NCI-H774 (cell line): Measurements from ENCODE around the gene SLC6A6.

Experiments used
- DNase-seq: peaks from one replicate; lab custom pipeline; 2025; lab: John Stamatoyannopoulos, UW

Gene SLC6A6

GRCh38 chr3:14454639-14455310 is 52.4 kb downstream of the SLC6A6 start:
- no peak for DNase-seq

- no peak for DNase-seq
These were observed 53.3 kb downstream of the SLC6A6 start for GRCh38 chr3:14455571-14456317.

- no peak for DNase-seq
These were observed 54.4 kb downstream of the SLC6A6 start for GRCh38 chr3:14456794-14457193.

GRCh38 chr3:14457481-14457880 is 55.1 kb downstream of the SLC6A6 start:
- DNase-seq, result no peak

GRCh38 chr3:14457999-14458398 is 55.6 kb downstream of the SLC6A6 start:
- no peak for DNase-seq

- no peak for DNase-seq
These were observed 56.2 kb downstream of the SLC6A6 start for GRCh38 chr3:14458434-14459275.

- DNase-seq, result no peak
These were observed 57.0 kb downstream of the SLC6A6 start for GRCh38 chr3:14459384-14459783.

GRCh38 chr3:14459787-14460186 is 57.4 kb downstream of the SLC6A6 start:
- DNase-seq, result no peak

- DNase-seq, result no peak
These were observed 58.1 kb downstream of the SLC6A6 start for GRCh38 chr3:14460342-14461005.

- no peak for DNase-seq
These were observed 58.8 kb downstream of the SLC6A6 start for GRCh38 chr3:14461006-14461747.

GRCh38 chr3:14461748-14462324 is 59.4 kb downstream of the SLC6A6 start:
- DNase-seq, result peak; percentile 21

GRCh38 chr3:14462738-14463137 is 60.3 kb downstream of the SLC6A6 start:
- DNase-seq, result no peak

- no peak for DNase-seq
These were observed 61.1 kb downstream of the SLC6A6 start for GRCh38 chr3:14463330-14464140.

- no peak for DNase-seq
These were observed 61.7 kb downstream of the SLC6A6 start for GRCh38 chr3:14464141-14464465.

GRCh38 chr3:14464521-14464920 is 62.1 kb downstream of the SLC6A6 start:
- DNase-seq, result no peak

- no peak for DNase-seq
These were observed 63.0 kb downstream of the SLC6A6 start for GRCh38 chr3:14465425-14465824.

GRCh38 chr3:14466179-14466903 is 63.9 kb downstream of the SLC6A6 start:
- no peak for DNase-seq

GRCh38 chr3:14467814-14468620 is 65.6 kb downstream of the SLC6A6 start:
- DNase-seq, result no peak

- DNase-seq, result no peak
These were observed 66.2 kb downstream of the SLC6A6 start for GRCh38 chr3:14468621-14468981.
